ENCODE data around the gene PADI6. TPM values are rescaled to one million over a fixed set of nuclear protein-coding genes. Genes with fewer than 3 reads are reported as not detected.
A peak's percentile ranks its signal among the peaks of the same experiment; 100 is the strongest.
"Not testable (repeated sequence)": the region's sequence is repeated elsewhere in the genome, so short reads cannot be mapped to it uniquely, and the experiment has no call there.

Gene PADI6
- total RNA-seq, 1 experiment from 2014 or later, result not detected

DNA sequence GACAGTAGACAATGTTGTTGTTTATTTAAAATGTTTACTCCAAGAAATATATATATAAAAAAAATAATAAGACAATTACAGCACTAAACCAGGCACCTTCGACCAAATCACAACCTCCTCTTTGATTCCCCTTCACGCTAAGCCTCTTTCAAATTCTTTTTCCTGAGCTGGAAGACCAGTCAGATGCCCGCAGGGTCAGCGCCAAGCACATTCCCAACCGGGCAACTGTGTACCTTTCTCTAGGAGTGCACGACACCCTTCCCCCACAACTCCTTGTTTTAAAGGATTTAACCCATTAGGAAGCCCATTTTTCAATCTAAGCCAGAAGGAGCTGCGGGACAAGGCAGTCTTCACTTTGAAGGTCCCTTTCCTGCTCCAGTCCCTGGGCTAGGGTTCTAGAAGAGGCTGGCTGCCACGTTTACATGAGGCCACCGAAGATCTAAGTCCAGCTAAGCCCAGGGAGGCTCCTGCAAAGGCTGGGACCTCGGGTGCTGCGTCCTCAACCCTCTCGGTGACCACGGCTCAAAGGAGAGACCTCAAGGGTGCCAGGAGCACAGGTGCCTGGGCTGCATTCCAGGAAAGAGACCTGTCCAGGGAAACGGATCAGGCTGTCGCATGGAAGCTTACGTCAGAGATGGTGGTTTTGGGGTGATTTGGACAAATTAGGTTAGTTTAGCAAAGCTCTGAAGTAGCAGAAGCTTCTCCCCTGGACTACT is 34.9 kb downstream of the PADI6 start:
- BruUV-seq (replicated peaks); POLR2A ChIA-PET; DNase-seq (ENCODE audit: low read depth, low spot score); H3K79me2 ChIP-seq (ENCODE audit: insufficient read depth, low read length); H2AFZ ChIP-seq (ENCODE audit: low read depth, low read length, poor library complexity, severe bottlenecking); H3K4me2 ChIP-seq (ENCODE audit: low read length); ATAC-seq; H3K9ac ChIP-seq (ENCODE audit: low read length); H3K4me1 ChIP-seq (ENCODE audit: control insufficient read depth in 1 of 2, insufficient read depth in 2 of 2, low read length in 2 of 2); RAD21 ChIA-PET (ENCODE audit: low non-redundant PET in 1 of 2, low total read pairs in 2 of 2, uncharacterized antibody in 2 of 2, unreplicated experiment in 2 of 2); H3K27ac ChIP-seq (ENCODE audit: low read depth, low read length); H3K9me3 ChIP-seq (ENCODE audit: control insufficient read depth in 1 of 2, insufficient read depth in 1 of 2, low read depth in 1 of 2, low read length in 2 of 2); H3K4me3 ChIP-seq (replicated peaks in 1 of 2; ENCODE audit: low read depth in 1 of 2, low read length in 2 of 2); H3K27me3 ChIP-seq (ENCODE audit: insufficient read depth, low read length); H4K20me1 ChIP-seq (ENCODE audit: insufficient read depth); H3K9me2 ChIP-seq (ENCODE audit: insufficient read depth): not testable (repeated sequence)
- CTCF ChIA-PET, result interaction anchor here (0.8 to 2.7 kb wide), 4 partner anchors 10 to 347 kb away, joined by 3 to 8 read pairs (median 4); no protein-coding TSS in a partner anchor
- H3K36me3 ChIP-seq (ENCODE audit: control insufficient read depth in 1 of 2, insufficient read depth in 2 of 2, low read length in 2 of 2), result peaks cover 22 to 37% of the 10 kb centered on the region in 2 experiments
- intact Hi-C loops (cut with micrococcal nuclease), result loop anchor here (1.0 kb wide), 2 partner anchors 282 to 348 kb away; no protein-coding TSS in a partner anchor

DNA sequence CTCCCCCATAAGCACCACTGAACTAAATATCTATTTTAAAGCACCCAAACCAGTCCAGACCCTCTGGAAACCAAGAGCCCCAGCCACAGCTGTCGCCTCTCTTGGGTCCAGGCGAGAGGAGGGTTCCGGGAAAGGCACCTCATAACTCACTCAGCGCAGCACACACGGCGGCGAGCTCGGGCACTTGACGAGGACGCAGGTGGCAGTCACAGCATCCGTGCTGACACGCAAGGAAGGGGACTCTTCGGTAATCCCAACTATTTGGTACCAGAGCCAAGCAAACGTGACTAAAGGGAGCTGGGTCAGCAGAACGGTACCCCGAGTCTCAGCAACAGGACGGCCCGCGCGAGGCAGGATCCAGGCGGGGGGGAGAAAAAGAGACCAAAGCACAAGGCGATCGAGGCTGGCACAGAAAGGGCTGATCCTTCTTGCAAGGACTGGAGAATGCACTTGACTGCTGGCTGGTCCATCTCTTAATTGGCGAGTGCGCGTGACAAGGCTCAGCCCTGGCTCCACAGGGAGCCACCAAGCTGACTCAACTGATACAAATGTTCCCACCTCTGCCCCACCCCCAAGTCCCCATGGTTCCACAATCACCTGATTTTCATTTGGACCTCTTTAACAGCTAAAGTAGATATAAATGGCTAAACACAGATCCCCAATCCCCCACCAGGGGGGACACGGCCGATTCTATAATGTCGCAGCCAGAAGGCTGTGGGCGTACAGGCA is 36.0 kb downstream of the PADI6 start:
- H2AFZ ChIP-seq (ENCODE audit: low read depth, low read length, poor library complexity, severe bottlenecking); intact Hi-C loops (cut with micrococcal nuclease); H4K20me1 ChIP-seq (ENCODE audit: insufficient read depth); CTCF ChIA-PET; H3K4me1 ChIP-seq (ENCODE audit: control insufficient read depth in 1 of 2, insufficient read depth in 2 of 2, low read length in 2 of 2); H3K4me3 ChIP-seq (replicated peaks in 1 of 2; ENCODE audit: low read depth in 1 of 2, low read length in 2 of 2); DNase-seq (ENCODE audit: low read depth, low spot score); ATAC-seq; H3K4me2 ChIP-seq (ENCODE audit: low read length); RAD21 ChIA-PET (ENCODE audit: low non-redundant PET in 1 of 2, low total read pairs in 2 of 2, uncharacterized antibody in 2 of 2, unreplicated experiment in 2 of 2); H3K9me2 ChIP-seq (ENCODE audit: insufficient read depth); H3K27me3 ChIP-seq (ENCODE audit: insufficient read depth, low read length); H3K9me3 ChIP-seq (ENCODE audit: control insufficient read depth in 1 of 2, insufficient read depth in 1 of 2, low read depth in 1 of 2, low read length in 2 of 2); H3K9ac ChIP-seq (ENCODE audit: low read length); H3K27ac ChIP-seq (ENCODE audit: low read depth, low read length); POLR2A ChIA-PET: not testable (repeated sequence)
- Histone ChIP-seq H3K36me3 (ENCODE audit: control insufficient read depth in 1 of 2, insufficient read depth in 2 of 2, low read length in 2 of 2) (peaks cover 27 to 47% of the 10 kb centered on the region in 2 experiments), H3K79me2 (ENCODE audit: insufficient read depth, low read length) (peaks cover 14% of the 10 kb centered on the region; the same call in 1 of the 2 replicates)
- BruUV-seq (replicated peaks), result TSS peak; percentile 36

All from HCT116 (cell line).